ENCODE measurements around the gene OR1J4. TPM values are rescaled to one million over a fixed set of nuclear protein-coding genes. Genes with fewer than 3 reads are reported as not detected.

Gene OR1J4
- total and polyA plus RNA-seq, 4 donors = not detected

DNA sequence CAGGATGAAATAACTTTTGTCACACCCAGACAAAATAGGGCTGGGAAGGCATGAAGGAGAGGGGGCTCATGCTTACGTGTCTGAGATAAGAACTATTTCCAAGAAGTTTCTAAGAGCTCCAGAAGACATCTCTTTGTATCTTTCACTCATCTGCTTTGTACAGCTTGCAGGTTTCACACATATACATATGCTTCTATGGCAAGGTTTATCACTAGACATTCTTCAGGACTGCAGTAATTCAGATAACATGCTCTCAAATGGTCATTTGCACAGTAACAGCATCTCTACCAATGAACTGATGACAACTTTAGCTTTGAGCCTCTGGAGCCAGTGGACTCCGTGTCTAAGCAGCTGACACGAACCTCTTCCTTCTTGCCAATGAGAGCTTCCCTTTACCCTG, 44.4 kb upstream of the OR1J4 start (continued):
- TF ChIP-seq, protein P1, sequence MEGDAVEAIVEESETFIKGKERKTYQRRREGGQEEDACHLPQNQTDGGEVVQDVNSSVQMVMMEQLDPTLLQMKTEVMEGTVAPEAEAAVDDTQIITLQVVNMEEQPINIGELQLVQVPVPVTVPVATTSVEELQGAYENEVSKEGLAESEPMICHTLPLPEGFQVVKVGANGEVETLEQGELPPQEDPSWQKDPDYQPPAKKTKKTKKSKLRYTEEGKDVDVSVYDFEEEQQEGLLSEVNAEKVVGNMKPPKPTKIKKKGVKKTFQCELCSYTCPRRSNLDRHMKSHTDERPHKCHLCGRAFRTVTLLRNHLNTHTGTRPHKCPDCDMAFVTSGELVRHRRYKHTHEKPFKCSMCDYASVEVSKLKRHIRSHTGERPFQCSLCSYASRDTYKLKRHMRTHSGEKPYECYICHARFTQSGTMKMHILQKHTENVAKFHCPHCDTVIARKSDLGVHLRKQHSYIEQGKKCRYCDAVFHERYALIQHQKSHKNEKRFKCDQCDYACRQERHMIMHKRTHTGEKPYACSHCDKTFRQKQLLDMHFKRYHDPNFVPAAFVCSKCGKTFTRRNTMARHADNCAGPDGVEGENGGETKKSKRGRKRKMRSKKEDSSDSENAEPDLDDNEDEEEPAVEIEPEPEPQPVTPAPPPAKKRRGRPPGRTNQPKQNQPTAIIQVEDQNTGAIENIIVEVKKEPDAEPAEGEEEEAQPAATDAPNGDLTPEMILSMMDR (IDR thresholded peaks at IDR 0.05; ENCODE audit: low read depth, low read length, missing input control) = no peak
- TF ChIP-seq, protein P2, sequence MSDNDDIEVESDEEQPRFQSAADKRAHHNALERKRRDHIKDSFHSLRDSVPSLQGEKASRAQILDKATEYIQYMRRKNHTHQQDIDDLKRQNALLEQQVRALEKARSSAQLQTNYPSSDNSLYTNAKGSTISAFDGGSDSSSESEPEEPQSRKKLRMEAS (IDR thresholded peaks at IDR 0.05) = no peak
- TF ChIP-seq FOXA2 (IDR thresholded peaks at IDR 0.05) = no peak
- TF ChIP-seq RXRA (IDR thresholded peaks at IDR 0.05) = no peak
- TF ChIP-seq JUND (IDR thresholded peaks at IDR 0.05) = no peak

- no peaks in the 10 kb centered on the region for H3K4me1 ChIP-seq (ENCODE audit: control insufficient read depth in 4 of 4, insufficient read depth in 4 of 4, low read length in 3 of 4)
- no peak overlapping the region for H3K4me3 ChIP-seq (ENCODE audit: low read depth in 1 of 3, low read length in 3 of 3)
- TF ChIP-seq, protein P3, sequence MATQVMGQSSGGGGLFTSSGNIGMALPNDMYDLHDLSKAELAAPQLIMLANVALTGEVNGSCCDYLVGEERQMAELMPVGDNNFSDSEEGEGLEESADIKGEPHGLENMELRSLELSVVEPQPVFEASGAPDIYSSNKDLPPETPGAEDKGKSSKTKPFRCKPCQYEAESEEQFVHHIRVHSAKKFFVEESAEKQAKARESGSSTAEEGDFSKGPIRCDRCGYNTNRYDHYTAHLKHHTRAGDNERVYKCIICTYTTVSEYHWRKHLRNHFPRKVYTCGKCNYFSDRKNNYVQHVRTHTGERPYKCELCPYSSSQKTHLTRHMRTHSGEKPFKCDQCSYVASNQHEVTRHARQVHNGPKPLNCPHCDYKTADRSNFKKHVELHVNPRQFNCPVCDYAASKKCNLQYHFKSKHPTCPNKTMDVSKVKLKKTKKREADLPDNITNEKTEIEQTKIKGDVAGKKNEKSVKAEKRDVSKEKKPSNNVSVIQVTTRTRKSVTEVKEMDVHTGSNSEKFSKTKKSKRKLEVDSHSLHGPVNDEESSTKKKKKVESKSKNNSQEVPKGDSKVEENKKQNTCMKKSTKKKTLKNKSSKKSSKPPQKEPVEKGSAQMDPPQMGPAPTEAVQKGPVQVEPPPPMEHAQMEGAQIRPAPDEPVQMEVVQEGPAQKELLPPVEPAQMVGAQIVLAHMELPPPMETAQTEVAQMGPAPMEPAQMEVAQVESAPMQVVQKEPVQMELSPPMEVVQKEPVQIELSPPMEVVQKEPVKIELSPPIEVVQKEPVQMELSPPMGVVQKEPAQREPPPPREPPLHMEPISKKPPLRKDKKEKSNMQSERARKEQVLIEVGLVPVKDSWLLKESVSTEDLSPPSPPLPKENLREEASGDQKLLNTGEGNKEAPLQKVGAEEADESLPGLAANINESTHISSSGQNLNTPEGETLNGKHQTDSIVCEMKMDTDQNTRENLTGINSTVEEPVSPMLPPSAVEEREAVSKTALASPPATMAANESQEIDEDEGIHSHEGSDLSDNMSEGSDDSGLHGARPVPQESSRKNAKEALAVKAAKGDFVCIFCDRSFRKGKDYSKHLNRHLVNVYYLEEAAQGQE (IDR thresholded peaks at IDR 0.05) = no peak
- TF ChIP-seq ZBTB33 (IDR thresholded peaks at IDR 0.05) (no peak), YY1 (IDR thresholded peaks at IDR 0.05) (no peak), HNF4A (conservative IDR thresholded peaks at IDR 0.05) (no peak), SP1 (IDR thresholded peaks at IDR 0.05) (no peak), NR2F2 (IDR thresholded peaks at IDR 0.05) (no peak), RXRA (IDR thresholded peaks at IDR 0.05) (no peak), JUND (IDR thresholded peaks at IDR 0.05) (no peak), RAD21 (IDR thresholded peaks at IDR 0.05) (no peak), EGR1 (IDR thresholded peaks at IDR 0.05; ENCODE audit: low read depth in 2 of 2) (no peak), HNF4G (IDR thresholded peaks at IDR 0.05) (no peak), GABPA (IDR thresholded peaks at IDR 0.05 in 1 of 2, conservative IDR thresholded peaks at IDR 0.05 in 1 of 2) (no peak), FOXA2 (IDR thresholded peaks at IDR 0.05) (no peak)
- TF ChIP-seq, protein P4, sequence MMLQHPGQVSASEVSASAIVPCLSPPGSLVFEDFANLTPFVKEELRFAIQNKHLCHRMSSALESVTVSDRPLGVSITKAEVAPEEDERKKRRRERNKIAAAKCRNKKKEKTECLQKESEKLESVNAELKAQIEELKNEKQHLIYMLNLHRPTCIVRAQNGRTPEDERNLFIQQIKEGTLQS (IDR thresholded peaks at IDR 0.05) = no peak
- TF ChIP-seq, protein P2 (IDR thresholded peaks at IDR 0.05) = no peak
- TF ChIP-seq, protein P1 (IDR thresholded peaks at IDR 0.05; ENCODE audit: low read depth, low read length, missing input control) = no peak
- H3K9ac ChIP-seq (ENCODE audit: low read depth in 1 of 2, low read length in 2 of 2) = no peak overlapping the region
- DNase-seq (ENCODE audit: low spot score) = no peak
- WGBS = 59% methylated on average over 2 of the region's 2 CpGs
- no peaks in the 10 kb centered on the region for H3K36me3 ChIP-seq (ENCODE audit: control insufficient read depth in 4 of 4, insufficient read depth in 3 of 4, low read depth in 1 of 4, low read length in 3 of 4)
- no peaks in the 10 kb centered on the region for H3K9me3 ChIP-seq (ENCODE audit: control insufficient read depth in 4 of 4, low read length in 3 of 4)
- H3K27ac ChIP-seq (ENCODE audit: low read depth in 1 of 2, low read length in 2 of 2) = no peak overlapping the region
- H3K27me3 ChIP-seq (ENCODE audit: control insufficient read depth in 4 of 4, insufficient read depth in 4 of 4, low read length in 3 of 4) = no peaks in the 10 kb centered on the region
Measured at GRCh38 chr9:122475717-122476116, 43.2 kb upstream of the OR1J4 start.
